ENCODE data around the gene SMIM32.

The SMIM32 gene

DNA sequence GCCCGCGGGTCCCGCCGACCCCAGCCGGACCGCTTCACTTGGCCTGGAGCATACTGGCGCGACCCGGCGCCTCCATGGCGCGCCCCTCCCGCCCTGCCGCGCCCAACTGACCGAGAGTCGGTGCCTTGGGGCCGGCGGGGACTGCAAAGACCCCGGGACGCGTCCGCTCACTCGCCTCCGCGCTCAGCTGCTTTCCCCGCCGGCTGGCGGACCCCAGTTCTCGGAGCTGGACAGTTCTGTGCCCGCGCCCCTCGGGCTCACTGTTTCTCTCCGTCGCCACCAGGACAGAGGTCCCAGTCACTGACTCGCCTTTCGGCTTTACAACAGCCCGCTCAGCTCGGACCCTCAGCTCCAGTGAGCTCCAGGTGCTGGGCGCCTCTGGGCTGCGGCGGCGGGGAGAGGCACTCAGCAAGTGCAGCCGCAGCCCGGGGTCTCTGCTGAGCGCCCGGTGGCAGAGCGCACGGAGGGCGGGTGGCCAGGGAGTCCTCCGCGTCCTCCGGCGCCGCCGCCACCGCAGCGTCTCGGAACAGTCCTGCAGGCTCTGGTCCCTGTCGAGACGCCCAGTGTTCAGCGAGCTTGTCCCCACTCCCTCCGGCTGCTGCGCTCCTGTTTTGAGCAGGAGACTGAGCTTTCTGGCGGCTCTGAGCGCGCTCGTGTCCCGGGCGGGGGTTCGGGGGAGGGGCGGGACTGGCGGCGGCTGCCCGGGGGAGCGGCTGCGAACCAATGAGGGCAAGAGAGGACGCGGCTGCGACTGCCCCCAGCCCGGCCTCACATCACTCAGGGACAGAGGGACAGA is at the start of gene SMIM32:
Gene SMIM32 (minus strand): TSS at position 637 of the 796 bp plus-strand sequence. CDS start 638 bp downstream, outside the sequence.
- DNase-seq (ENCODE audit: low read depth in 1 of 2, low spot score in 1 of 2) = no peak

- no peak for DNase-seq (ENCODE audit: low read depth in 1 of 2, low spot score in 1 of 2)
Measured at GRCh38 chr5:136242611-136243010, 49.6 kb upstream of the SMIM32 start.

- DNase-seq (ENCODE audit: low read depth in 1 of 2, low spot score in 1 of 2) = no peak
Measured at GRCh38 chr5:136242136-136242535, 49.2 kb upstream of the SMIM32 start.

GRCh38 chr5:136240894-136241293 is 47.9 kb upstream of the SMIM32 start:
- DNase-seq (ENCODE audit: low read depth in 1 of 2, low spot score in 1 of 2) = no peak

GRCh38 chr5:136236479-136237083 is 43.6 kb upstream of the SMIM32 start:
- DNase-seq (ENCODE audit: low read depth in 1 of 2, low spot score in 1 of 2) = no peak

- no peak for DNase-seq (ENCODE audit: low read depth in 1 of 2, low spot score in 1 of 2)
Measured at GRCh38 chr5:136235321-136235720, 42.4 kb upstream of the SMIM32 start.

GRCh38 chr5:136232316-136232715 is 39.4 kb upstream of the SMIM32 start:
- DNase-seq (ENCODE audit: low read depth in 1 of 2, low spot score in 1 of 2) = no peak

- no peak for DNase-seq (ENCODE audit: low read depth in 1 of 2, low spot score in 1 of 2)
Measured at GRCh38 chr5:136230176-136230575, 37.2 kb upstream of the SMIM32 start.

DNA sequence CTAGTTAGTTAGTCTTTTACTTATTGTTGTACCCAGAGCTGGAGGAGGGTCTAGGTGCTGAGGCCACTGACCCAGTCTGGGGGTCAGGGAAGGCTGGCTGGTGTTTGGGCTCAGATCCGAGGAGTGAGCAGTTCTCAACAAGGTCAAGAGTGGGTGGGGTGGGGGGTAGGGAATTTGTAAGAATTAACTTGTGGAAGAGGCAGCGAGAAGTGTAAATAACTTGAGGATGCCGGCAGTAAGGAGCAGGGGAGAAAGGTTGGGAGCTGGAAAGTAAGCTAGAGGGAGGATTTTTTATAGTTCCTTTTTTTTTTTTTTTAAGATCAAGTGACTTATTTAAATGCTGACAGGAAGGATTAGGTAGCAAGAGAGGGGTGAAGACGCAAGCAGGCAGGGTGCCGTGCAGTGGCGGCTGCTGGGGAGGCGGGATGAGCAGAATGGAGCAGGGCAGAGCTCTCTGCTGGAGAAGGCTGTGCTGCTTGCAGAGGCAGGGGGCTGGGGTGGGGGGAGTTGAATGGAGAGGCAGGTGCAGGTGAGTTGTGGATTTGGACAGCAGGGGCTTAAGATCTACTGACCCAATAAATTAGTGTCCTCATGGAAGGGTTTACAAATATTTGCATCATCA is 35.3 kb upstream of the SMIM32 start:
- DNase-seq (ENCODE audit: low read depth in 1 of 2, low spot score in 1 of 2) = no peak

GRCh38 chr5:136226401-136226800 is 33.4 kb upstream of the SMIM32 start:
- no peak for DNase-seq (ENCODE audit: low read depth in 1 of 2, low spot score in 1 of 2)

GRCh38 chr5:136225796-136226195 is 32.8 kb upstream of the SMIM32 start:
- no peak for DNase-seq (ENCODE audit: low read depth in 1 of 2, low spot score in 1 of 2)

DNA sequence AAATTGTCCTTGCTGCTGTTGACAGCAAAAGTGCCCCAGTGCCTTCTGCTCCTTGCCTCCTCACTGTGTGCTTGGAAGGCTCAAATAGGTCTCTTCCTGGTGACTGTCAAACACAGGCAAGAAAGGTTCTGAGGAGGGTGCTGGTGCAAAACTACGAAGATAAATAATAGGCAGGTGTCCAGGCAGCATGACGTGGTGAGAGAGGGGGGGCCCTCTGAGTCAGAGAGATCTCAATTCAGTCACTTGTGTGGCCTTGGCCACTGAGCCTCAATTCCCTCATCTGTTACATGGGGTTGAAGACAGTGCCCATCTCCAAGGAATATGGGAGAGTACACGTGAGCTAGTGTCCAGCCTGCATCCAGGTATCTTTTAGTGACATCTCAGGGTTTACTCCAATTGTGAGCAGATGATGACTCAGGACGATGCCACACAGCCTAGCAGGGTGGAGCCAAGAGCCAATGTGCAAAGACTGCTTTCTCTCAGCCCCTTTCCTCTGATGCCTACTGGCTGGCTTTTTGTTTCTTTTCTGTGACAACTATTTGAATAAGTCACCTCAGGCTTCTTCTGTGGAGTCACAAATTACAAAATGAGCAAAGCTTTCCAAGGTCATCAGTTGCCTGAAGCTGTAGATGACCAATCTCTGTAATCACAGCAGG is 29.7 kb upstream of the SMIM32 start:
- no peak for DNase-seq (ENCODE audit: low read depth in 1 of 2, low spot score in 1 of 2)

- DNase-seq (ENCODE audit: low read depth in 1 of 2, low spot score in 1 of 2) = no peak
Measured at GRCh38 chr5:136221340-136221739, 28.4 kb upstream of the SMIM32 start.

DNA sequence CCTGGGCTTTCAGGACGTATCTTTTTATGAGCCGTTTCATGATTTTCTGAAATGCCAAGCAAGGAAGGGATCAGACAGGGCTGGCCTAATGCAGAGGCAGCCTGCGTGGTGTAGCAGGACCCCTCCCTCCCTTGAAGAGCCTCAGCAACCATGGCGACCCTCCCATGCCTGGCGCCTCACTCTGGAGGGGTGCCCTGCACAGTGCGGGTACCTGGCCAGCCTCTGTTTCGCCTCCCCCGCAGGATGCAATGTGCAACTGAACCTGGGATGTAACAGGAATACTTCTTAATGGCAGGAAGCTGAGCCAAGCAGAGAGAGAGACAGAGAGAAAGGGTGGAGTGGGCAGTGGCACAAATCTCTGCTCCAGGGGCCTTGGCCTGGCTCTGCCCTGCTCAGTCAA is 23.3 kb upstream of the SMIM32 start:
- DNase-seq (ENCODE audit: low read depth in 1 of 2, low spot score in 1 of 2) = no peak

DNA sequence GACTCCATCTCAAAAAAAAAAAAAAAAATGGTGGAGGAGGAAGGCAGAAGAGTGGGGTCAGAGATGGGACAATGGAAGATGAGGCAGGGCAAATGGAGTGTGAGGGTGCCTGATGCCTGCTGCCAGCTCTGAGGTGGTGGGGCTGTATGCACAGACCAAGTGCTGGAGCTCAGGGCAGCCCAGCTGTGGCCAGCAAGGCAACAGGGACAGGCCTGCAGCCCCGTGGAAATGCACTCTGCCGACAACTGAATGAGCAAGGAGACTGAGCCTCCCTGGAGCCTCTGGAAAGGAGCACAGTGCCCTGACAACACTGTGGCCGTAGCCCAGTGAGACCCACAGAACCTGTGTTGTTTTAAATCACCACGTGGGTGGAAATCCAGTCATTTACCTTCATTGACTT is 22.9 kb upstream of the SMIM32 start:
- DNase-seq (ENCODE audit: low read depth in 1 of 2, low spot score in 1 of 2) = no peak

DNA sequence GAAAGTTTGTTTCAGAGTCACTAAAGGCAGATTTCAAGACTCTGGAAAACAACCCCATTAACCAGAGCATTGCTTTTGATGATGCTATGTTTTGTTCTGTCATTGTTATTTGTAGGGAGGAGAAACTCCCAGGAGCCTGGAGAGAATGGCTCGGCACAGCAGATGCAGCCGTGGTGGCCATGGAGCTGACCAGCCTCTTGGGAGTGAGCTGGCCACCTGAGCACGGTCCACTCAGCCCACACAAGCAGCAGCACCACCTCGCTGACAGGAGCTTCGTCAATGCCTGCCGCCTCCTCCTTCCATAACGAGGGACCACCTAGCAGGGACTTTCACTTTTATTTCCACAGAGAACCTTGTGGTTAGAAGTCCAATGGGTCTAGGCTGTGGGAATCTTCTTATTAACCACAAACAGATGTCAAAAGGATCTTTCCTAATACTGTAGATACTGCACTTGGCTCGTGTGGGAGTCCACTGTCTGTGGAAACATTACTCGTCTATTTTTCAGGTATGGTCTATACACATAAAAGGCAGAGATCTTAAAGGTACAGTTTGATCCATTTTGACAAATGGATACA is 21.0 kb upstream of the SMIM32 start:
- DNase-seq (ENCODE audit: low read depth in 1 of 2, low spot score in 1 of 2) = no peak

DNA sequence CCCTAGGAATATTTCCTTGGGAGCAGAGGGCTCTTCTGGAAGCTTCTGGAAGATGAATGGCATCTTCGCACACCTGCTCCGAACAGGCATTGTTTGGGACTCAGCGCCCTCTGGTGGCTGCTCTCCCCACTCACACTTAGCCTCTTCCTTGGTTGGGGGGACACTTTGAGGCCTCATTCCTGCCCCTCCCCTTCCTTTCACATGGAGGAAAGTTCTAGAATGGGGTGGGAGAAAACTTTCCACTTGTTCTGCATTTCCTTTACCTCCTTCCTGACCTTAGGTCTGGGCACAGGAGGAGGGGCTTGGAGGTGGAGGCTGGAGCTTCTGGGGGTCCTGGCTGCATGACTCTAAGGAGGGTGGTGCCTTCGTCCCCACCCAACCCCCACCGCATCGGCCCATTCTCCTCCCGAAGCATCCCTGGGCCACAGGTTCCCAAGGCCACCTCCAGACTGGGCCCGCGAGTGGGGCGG is 19.3 kb upstream of the SMIM32 start:
- DNase-seq (ENCODE audit: low read depth in 1 of 2, low spot score in 1 of 2) = peak in 1 of 2 donors; percentile 4

- DNase-seq (ENCODE audit: low read depth in 1 of 2, low spot score in 1 of 2) = no peak
Measured at GRCh38 chr5:136211282-136212040, 18.5 kb upstream of the SMIM32 start.

- DNase-seq (ENCODE audit: low read depth in 1 of 2, low spot score in 1 of 2) = no peak
Measured at GRCh38 chr5:136210259-136210658, 17.3 kb upstream of the SMIM32 start.

GRCh38 chr5:136209346-136209910 is 16.5 kb upstream of the SMIM32 start:
- no peak for DNase-seq (ENCODE audit: low read depth in 1 of 2, low spot score in 1 of 2)

All from activated CD4-positive, alpha-beta T cell treated with anti-CD3 and anti-CD28 coated beads, Interleukin-2, amount 50 U/mL, for 24 hours (primary cell).